Peyer's patch (tissue), 4 donors: ENCODE results near the gene KCTD19. TPM values are rescaled to one million over a fixed set of nuclear protein-coding genes. Genes with fewer than 3 reads are reported as not detected.

ENCODE experiments used
- DNase-seq, 3 donors: peaks; one replicate each; pipeline ENCODE4 v3.0.0-alpha.2; 2017 to 2019
- H3K27ac ChIP-seq, 4 donors: fragments of 200-600 bp; sonication (generic); one replicate each; pipeline ENCODE4 v1.5.1; 2016 to 2019
- H3K27me3 ChIP-seq, 2 donors: fragments of 200-600 bp; sonication (generic); one replicate each; pipeline ENCODE4 v1.5.1; 2019
- H3K36me3 ChIP-seq, 3 donors: fragments of 200-600 bp; sonication (generic); one replicate each; pipeline ENCODE4 v1.5.1; 2016 to 2019
- H3K4me1 ChIP-seq, 4 donors: fragments of 200-600 bp; sonication (generic); one replicate each; pipeline ENCODE4 v1.5.1; 2016 to 2019
- H3K4me3 ChIP-seq, 4 donors: fragments of 200-600 bp; sonication (generic); 1 replicate in 3 of 4; 2 replicates in 1 of 4; pipeline ENCODE4 v1.5.1; 2016 to 2019; ENCODE audit warnings: mild to moderate bottlenecking in 1 of 4
- H3K9me3 ChIP-seq, 4 donors: fragments of 200-600 bp; sonication (generic); one replicate each; pipeline ENCODE4 v1.5.1; 2016 to 2019; ENCODE audit warnings: mild to moderate bottlenecking in 1 of 4
- POLR2A ChIP-seq, 2 donors: fragments of 450-650 bp; IDR thresholded peaks; one replicate each; pipeline ENCODE4 v1.5.1; 2017; ENCODE audit warnings: antibody characterized with exemption in 2 of 2, mild to moderate bottlenecking in 2 of 2, moderate library complexity in 2 of 2
- total RNA-seq, 4 donors: library from RNA; depleted of rRNA; stranded (reverse); fragments of >200 nt; gene quantifications; one replicate each; pipeline ENCODE4 v1.1.0, GENCODE V29; 2016
- TF ChIP-seq, protein P1 (sequence below), 6 experiments: fragments of 450-650 bp in 4 of 6; fragments of 200-600 bp in 2 of 6; sonication (generic) in 1 of 6; IDR thresholded peaks; one replicate each; pipeline ENCODE4 v1.5.1; 2017 to 2019; ENCODE audit warnings: antibody characterized with exemption in 6 of 6, mild to moderate bottlenecking in 3 of 6, moderate library complexity in 1 of 6

KCTD19 gene
- total RNA-seq, 4 donors from 2014 or later: not detected

DNA sequence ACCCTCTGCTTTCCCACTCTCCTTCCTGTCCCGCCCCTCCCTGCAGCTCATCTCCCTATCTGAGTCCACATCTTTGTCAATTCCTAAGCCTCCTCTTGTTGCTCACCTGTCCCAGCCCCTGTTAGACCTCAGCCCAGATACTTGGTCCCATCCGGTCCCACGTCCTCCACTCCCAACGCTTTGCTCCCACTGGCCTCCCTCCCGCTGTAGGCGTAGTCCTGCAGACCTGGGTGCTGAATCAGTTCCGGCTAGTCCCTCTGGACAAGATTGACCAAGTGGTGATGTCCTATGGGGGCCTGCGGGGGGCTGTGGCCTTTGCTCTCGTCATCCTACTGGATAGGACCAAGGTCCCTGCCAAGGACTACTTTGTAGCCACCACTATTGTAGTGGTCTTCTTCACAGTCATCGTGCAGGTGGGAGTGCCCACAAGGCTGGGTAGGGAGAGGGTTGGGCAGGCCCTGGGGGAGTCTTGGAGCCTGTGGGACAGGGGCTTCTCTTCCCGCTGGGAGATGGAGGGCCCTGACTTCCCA lies 69.8 kb downstream of the KCTD19 start:
- H3K9me3 ChIP-seq: no peaks in the 10 kb centered on the region

DNA sequence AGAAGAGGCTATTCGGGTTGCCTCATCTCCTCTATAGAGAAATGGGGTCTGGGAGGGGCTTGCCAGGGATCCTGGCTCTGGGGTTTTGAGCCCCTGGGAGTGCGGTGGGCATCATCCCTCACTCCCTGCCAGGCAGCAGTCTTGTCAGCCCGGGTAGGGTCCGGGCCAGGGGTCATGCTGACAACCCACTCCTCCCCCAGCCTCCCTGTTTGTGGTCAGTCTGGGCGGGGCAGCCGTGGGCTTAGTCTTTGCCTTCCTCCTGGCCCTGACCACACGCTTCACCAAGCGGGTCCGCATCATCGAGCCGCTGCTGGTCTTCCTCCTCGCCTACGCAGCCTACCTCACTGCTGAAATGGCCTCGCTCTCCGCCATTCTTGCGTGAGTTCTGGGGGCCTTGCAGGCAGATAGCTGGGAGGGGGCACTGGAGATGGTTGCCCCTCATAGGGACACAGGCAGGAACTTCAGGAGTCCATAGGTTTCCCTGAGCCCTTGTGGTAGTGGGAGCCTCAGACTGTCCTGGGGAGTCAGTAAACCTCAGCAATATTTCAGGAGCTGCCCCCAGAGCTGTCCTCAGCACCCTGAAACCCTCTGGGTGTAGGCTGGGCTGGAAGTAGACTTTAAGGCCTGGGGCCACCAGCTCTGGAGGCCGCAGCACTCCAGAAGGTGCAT lies 70.9 kb downstream of the KCTD19 start:
- H3K36me3 ChIP-seq: no peaks in the 10 kb centered on the region
- H3K4me1 ChIP-seq: no peaks in the 10 kb centered on the region
- H3K9me3 ChIP-seq: no peaks in the 10 kb centered on the region
- no peaks in the 10 kb centered on the region for H3K27me3 ChIP-seq
- H3K4me3 ChIP-seq: no peak overlapping the region
- H3K27ac ChIP-seq: no peak overlapping the region
- TF ChIP-seq, protein P1, sequence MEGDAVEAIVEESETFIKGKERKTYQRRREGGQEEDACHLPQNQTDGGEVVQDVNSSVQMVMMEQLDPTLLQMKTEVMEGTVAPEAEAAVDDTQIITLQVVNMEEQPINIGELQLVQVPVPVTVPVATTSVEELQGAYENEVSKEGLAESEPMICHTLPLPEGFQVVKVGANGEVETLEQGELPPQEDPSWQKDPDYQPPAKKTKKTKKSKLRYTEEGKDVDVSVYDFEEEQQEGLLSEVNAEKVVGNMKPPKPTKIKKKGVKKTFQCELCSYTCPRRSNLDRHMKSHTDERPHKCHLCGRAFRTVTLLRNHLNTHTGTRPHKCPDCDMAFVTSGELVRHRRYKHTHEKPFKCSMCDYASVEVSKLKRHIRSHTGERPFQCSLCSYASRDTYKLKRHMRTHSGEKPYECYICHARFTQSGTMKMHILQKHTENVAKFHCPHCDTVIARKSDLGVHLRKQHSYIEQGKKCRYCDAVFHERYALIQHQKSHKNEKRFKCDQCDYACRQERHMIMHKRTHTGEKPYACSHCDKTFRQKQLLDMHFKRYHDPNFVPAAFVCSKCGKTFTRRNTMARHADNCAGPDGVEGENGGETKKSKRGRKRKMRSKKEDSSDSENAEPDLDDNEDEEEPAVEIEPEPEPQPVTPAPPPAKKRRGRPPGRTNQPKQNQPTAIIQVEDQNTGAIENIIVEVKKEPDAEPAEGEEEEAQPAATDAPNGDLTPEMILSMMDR (IDR thresholded peaks at IDR 0.05): no peak
- no peak for TF ChIP-seq POLR2A (IDR thresholded peaks at IDR 0.05)
- DNase-seq: no peak

More for the DNA sequence above, 69.8 kb downstream of the KCTD19 start:
- Histone ChIP-seq H3K36me3 (no peaks in the 10 kb centered on the region), H3K27ac (no peak overlapping the region), H3K27me3 (no peaks in the 10 kb centered on the region), H3K4me1 (no peaks in the 10 kb centered on the region), H3K4me3 (no peak overlapping the region)
- no peak for DNase-seq
- no peak for TF ChIP-seq POLR2A (IDR thresholded peaks at IDR 0.05)
- TF ChIP-seq, protein P1 (IDR thresholded peaks at IDR 0.05): no peak

DNA sequence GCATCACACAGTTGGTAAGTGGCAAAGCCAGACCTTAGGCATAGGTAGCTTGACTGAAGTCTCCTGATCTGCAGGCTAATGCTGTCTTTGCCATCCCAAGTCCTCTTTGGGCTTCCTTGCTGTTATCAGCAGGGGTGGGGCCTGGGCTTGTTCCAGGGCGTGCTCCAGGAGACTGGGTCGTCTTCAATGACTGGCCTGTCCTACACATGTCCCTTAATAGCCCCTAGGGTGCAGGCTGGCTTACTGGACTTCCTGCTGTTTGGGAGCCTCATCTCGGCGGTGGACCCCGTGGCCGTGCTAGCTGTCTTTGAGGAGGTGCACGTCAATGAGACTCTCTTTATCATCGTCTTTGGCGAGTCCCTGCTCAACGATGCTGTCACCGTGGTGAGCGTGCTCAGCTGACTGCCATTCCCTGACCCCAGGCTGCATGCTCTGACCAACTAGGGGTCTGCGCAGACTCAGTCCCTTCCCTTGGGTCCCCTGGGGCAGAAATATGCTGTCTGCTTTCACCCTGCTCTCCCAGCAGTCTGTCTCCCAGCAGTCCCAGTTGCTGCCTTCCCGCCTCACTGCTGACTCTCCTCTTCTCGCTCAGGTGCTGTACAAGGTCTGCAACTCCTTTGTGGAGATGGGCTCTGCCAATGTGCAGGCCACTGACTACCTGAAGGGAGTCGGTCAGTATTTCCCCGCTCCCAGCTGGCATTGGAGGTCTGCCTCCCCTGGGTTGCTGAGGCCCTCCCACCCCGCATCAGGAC lies 71.6 kb downstream of the KCTD19 start:
- Histone ChIP-seq H3K9me3 (no peaks in the 10 kb centered on the region), H3K4me3 (no peak overlapping the region), H3K4me1 (no peaks in the 10 kb centered on the region), H3K27me3 (no peaks in the 10 kb centered on the region), H3K36me3 (no peaks in the 10 kb centered on the region), H3K27ac (no peak overlapping the region)
- TF ChIP-seq, protein P1 (IDR thresholded peaks at IDR 0.05): no peak
- TF ChIP-seq POLR2A (IDR thresholded peaks at IDR 0.05): no peak
- peak in 1 of 3 donors; percentile 53 for DNase-seq

DNA sequence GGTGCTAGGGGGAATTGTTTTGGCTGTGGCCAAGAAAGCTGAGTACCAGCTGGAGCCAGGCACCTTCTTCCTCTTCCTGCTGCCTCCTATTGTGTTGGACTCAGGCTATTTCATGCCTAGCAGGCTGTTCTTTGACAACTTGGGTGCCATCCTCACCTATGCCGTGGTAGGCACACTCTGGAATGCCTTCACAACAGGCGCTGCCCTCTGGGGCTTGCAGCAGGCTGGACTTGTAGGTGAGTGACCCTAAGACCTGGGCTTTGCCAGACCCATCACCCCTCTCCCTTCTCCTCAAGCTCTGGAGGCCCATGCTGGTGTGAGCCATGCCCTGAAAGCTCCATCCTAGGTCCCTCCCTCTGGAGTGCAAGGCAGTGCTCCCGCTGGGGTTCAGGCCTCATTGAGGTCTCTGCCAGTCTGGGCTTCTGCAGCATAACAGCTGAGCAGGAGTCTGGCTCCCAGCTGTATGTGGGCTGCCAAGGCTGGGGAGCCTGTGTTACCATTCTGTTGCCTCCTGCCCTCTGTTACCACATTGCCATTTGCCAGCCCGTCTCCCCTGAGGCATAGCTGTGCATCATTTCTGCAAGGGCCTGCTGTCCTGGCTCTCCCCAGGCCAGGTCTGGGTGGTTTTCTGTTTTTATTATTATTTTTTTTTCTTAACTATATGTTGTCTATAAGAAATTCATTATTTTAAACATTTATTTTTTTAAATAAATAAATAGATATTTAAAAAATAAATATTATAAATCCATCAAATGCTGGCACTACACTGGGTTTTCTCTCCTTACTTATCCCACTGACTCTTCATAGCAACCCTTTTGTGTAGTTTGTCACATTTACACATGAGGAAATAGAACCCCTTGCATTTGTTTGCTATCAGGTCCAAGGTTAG lies 73.7 kb downstream of the KCTD19 start:
- peak in 1 of 3 donors; percentile 26 for DNase-seq
- Histone ChIP-seq H3K4me1 (peaks cover 0 to 15% (median 9%) of the 10 kb centered on the region in 4 donors), H3K27me3 (peaks cover 0 to 5% of the 10 kb centered on the region in 2 donors), H3K27ac (no peak overlapping the region), H3K9me3 (no peaks in the 10 kb centered on the region), H3K36me3 (no peaks in the 10 kb centered on the region), H3K4me3 (no peak overlapping the region)
- TF ChIP-seq, protein P1 (IDR thresholded peaks at IDR 0.05): no peak
- TF ChIP-seq POLR2A (IDR thresholded peaks at IDR 0.05): no peak

DNA sequence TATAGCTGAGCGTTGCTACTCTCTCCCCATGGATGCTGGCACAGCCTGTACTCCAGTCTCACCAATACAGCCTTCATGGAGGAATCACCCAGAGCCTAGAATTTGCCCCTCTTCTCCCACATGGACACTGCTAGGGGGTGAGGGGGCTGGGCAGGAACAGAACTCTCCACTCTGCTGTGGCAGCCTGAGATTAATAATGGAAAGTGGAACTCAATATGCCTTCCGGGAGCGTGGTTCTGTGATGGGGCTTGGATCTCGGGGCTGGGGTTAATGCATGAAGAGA lies 76.6 kb downstream of the KCTD19 start:
- Histone ChIP-seq H3K9me3 (no peaks in the 10 kb centered on the region), H3K4me3 (no peak overlapping the region), H3K27me3 (peaks cover 0 to 5% of the 10 kb centered on the region in 2 donors), H3K27ac (no peak overlapping the region), H3K4me1 (peaks cover 5 to 29% (median 22%) of the 10 kb centered on the region in 4 donors), H3K36me3 (no peaks in the 10 kb centered on the region)
- no peak for TF ChIP-seq POLR2A (IDR thresholded peaks at IDR 0.05)
- TF ChIP-seq, protein P1 (IDR thresholded peaks at IDR 0.05): no peak
- DNase-seq: no peak
